HG03521 (cell line): ENCODE data around the gene CDK12.

Experiments
- ATAC-seq: cut with Tn5 transposase; IDR thresholded peaks from one replicate; pipeline ENCODE4 v1.9.1; 2021; ENCODE audit warnings: mild to moderate bottlenecking, moderate library complexity; ENCODE audit not compliant: unreplicated experiment

CDK12 gene

DNA sequence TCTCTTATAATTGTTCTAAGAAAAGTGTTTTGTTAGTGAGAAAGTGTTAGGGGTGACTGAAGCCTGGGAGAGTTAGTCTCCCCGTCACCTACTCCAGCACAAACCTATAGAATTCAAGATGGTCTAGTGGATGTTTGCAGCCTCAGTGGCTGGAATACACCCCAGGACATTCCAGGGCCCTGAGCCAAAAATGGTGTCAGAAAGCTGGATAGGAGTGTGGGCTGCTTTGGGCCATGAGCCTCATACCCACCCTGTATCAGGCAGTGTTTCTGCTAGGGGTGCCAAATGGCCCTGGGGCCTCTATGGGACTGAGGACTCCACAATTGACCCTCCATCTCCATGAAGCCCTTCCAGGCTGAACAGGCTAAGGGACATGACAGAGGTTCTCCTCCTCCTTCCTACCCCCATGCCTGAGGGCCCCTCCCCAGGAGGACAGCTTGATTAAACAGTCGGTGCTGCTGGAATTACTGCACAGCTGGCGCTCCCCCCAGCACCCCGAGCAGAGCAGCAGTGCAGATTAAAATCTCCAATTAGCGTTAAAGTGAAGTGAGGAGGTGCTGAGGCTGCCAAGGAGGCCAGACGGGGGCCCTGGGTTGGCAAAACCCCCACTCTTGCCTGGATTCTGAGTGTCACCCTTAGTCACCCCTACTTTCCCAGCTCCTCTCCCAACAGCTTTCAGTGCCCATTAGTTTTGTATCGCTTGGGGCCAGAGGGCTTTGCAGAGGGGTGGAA lies 87.4 kb downstream of the CDK12 start:
- ATAC-seq, result no peak

DNA sequence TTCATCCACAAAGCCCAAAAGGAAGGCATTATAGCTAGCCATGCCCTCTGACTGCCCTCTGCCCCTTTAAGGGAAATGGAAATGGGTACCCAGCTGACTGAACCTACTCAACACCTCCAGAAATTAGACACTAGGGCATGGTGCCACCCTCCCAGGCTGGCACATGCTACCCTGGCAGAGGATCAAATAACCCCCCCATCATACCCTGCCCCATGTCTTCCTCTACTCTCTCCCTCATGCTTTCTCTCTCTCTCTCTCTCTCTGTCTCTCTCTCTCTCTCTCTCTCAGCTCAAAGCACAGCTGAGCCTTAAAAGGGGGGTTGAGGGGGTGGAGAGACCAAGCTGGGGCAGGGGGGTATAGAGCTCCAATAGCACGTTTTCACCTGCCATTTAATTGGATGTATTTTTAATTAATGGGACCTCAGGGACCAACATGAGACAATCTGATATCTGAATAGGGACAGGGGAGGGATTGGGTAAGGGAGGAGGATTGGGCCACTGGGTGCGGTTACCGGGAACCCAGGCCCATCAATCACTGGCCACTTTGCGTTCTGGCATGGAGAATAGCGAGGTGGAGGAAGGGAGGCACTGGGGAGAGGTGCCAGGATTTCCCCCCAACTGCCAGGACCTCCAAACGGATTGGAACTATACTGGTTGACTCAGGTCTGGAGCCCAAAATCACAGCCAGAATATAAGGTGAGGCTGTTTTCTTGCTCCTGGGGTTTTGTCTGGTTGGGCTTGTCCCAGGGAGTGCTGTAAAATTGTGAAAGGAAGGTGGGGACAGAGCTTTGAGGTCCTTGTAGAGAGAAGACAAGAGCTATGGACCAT lies 88.7 kb downstream of the CDK12 start:
- ATAC-seq, result no peak

DNA sequence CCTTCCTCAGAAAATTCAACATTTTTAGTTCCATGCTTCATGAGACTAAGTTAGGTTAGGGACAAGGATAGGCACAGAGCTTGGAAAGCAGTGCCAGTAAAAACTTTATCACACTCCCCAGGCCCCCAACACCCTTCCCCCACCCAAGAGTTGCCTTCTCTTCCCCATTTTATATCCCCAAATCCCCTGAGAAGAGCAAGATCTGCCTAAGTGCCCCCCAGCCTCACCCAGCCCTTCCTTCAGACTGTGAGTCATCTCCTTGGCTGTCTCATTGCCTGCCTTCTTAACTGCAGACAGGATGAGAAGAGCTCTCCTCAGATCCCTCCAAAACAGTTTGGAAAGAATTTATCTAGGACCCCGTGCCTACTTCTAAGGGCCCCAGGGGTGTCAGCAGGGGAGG lies 90.6 kb downstream of the CDK12 start:
- no peak for ATAC-seq

DNA sequence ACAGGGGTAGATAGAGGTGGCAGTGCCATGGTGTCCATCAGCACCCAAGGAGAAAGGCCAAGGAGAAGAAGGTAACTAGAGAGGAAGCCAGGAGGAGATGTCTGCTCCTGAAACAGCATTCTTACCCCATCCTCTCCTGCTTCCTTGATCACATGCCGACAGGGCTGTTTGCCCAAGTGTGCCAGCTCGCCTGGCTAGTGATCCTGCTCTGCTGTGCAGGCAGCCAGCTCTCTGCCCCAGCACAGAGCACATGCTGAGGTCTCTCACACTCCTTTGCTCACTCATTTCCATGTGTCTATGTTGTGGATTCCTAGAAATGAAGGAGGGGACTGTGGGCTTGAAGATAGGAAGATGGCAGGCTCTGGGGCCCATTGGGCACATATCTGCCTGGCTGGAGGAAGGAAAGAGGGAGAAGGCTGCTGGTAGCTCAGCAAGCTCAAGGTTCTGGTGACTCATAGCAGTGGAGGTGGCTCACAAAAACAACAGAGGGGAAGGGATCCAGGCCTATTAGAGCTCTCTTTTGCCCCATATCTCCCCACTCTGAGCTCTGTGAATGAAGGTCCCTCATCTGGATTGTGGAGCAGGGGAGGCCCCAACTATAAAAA lies 92.2 kb downstream of the CDK12 start:
- ATAC-seq, result no peak

DNA sequence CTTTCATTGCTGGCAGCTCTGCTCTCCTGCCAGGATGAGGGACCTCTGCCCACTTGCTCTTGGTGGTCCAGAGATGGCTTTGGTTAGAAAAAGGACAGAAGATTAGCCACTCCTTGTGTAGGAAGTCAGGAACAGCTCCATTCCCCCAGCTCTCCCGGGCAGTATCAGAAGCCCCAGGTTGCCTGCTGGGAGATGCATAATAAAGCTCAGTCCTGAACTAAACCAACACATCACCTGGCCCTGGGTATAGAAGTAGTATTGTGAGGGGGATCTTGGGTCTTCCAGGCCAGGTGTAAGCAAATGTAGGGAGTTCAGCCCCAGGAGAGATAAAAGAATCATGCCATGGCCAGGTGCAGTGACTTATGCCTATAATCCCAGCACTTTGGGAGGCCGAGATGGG lies 94.1 kb downstream of the CDK12 start:
- ATAC-seq, result no peak

DNA sequence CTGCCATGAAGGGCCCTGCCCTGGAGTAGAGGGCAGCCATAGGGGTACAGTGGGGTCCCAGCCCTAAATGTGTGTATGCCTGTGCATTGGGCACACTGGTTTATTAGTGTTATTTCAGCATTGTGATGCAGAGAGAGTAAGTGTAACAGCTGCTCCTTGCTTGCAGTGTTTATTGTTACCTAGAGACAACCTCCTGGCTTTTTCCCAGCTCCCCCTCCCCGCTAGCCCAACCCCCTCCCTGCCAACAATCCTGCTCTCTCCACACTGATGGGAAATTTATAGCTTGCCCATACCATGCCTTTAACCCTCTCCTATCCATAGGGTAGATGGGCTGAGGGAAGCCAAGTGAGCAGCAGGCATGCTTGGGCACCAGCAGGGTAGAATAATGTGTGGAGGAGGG lies 95.1 kb downstream of the CDK12 start:
- no peak for ATAC-seq

DNA sequence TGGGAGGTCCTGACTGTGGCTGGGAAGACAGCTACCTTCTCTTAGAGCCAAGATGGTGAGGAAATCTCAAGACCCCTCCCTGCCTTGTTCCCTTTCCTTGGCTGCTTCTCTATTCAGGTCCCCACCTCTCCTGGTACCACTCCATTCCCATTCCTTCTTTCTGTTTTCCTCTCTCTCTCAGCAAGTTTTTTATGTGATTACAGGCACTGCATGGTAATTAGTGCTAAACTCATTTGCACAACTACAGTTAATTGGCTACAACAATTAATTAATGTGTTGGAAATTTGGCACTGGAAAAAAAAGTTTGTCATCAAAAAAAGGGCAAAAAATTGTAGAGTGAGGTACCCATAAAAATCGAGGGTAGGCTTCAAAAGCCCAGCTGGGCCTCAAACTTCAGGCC lies 101.1 kb downstream of the CDK12 start:
- no peak for ATAC-seq

DNA sequence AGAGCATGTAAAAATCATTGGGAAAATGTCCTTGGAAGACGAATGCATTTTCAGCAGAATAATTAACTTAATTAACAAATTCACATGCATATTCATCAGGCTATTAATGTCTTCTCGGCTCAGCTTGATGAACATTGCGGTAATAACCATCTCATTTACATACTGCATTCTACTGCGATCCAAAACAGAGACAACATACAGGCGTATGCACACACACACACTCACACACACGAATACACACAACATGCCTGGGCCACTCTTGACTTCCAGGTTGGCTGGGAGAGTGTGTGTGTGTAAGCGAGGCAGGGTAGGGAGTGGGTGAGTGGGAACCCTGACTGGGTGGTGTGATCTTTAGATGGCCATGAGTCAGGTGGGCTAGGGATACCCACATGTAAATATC lies 101.7 kb downstream of the CDK12 start:
- no peak for ATAC-seq

DNA sequence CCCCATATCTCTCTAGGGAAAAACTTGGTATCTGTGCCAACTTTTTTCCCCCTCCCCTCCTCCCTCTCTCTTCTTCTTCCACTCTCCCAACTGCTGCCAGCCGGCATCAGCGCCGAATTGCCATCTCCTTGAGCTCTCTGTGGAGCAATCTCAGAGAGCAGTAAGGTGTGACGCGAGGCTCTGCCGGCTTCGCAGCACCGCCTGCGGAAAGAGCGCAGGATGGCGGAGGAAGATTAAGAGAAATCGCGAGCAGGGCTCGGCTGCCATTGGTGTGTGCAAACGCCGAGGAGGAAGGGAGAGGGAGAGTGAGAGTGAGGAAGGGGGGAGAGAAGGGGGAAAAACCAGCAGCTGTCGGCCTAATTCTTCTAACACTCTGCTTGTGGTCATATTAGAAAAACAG lies 102.2 kb downstream of the CDK12 start:
- ATAC-seq, result no peak

DNA sequence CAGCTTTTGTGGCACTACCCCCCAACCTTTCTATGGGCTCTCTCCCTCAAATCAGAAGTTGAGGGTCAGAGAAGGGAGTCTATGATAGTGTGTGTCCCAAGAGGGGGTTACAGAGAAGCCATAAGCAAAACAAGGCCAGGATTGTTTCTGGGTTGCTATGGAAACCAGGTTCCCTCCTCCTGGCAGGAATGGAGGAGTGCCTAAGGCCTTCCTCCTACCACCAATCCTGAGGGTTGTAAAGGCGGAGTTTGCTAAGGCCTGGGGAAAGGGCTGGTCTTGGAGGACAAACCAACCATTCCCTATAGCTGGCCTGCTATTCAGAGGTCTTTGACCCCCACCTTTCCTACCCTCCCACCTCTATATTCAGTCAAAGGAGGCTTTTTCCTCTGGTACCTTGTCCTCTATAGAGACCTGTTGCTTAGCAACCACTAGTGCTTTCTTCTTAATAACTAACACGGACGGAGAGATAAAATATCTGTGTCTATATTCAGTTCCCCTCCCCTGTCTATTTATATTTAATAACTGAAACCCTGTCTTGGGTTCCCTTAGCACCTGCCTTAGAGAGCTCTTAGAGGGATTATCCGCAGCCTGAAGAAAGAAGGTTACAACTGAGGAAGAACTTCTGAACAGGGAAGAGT lies 103.0 kb downstream of the CDK12 start:
- ATAC-seq, result no peak

DNA sequence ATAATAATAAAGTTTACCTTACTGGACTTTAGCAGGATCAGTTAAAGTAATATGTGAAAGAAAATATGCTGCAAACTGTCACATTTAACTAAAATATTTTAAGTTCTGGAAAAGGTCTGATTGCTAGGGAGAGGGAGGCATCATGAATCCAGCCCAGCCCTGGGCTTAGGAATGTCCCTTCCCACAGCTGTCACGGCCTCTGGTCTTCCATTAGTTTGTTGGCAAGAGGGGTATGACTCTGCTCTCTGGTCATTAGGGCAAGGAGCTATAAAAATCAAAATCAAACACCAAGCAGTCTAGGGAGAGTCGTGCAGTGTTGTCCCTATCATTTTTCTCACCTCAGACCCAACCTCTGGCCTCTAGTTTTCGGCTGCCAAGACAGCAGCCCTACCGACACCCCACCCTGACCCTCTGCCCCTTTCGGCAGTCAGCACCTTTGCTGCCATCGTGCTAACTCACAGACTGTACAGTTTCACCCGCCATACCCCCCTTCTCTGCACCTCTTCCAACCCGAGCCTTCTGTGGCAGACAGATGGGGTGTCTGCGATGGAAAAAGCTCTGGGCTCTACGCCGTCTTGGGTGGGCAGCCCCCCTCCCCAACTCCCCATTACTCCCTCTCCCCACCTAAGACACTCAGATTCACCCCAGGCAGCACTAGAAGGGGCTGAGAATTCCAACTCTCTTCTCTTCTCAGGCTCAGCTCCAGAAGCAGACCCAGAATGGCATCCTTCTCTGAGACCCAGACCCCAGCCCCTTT lies 105.0 kb downstream of the CDK12 start:
- ATAC-seq, result no peak

DNA sequence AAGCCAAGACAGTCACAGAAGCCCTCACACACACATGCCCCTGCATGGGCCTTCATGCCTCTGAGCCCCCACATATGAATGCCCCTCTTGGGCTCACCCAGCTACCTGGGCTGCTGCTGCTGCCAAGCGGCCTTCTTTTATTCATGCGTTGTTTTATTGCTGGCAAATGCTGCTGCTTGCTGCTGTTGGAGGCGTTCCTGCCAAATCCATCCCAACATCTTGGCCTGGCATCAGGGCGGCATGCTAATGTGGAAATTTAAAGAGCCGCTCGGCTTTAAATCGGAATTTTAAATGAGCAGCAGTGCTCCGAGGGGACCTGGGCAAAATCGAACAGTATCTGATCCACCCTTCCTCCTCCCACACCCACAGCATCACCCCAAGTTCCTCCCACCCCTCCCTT lies 107.4 kb downstream of the CDK12 start:
- ATAC-seq, result no peak

DNA sequence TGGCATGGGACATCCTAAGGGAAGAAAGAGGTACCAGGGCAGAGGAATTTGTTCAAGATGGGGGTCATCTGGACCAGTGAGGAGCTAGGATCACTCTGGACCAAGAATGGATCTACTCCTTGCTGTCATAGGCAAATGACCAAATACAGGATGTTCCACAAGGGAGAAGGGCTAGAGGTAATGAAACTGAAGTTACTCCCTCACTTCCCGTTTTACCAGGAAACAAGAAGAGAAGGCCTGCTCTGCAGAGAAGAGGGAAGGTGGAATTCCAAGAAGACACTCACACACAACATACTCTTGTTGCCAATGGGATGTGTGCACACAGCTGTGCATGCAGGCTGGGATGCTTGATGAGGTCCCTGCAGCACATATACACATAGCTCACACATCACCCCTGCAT lies 107.8 kb downstream of the CDK12 start:
- ATAC-seq, result no peak

DNA sequence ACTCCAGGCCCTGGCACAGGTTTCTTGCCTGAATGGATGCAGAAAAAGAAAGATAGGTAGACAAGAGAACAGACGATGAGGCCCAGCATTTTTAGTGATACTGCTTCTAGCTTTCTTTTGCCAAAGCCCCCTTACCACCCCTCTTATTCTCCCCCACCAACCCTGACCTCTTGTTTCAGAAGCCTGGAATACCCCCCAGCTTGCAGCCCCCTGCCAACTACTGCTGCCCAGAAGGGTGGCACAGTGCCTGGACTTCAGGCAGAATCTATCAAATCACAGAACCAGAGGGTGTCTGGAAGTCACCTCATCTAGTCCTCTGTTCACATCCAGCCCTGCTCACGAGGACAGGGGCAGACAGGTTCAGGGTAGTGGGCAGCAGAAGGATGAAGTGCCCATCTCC lies 110.8 kb downstream of the CDK12 start:
- no peak for ATAC-seq

DNA sequence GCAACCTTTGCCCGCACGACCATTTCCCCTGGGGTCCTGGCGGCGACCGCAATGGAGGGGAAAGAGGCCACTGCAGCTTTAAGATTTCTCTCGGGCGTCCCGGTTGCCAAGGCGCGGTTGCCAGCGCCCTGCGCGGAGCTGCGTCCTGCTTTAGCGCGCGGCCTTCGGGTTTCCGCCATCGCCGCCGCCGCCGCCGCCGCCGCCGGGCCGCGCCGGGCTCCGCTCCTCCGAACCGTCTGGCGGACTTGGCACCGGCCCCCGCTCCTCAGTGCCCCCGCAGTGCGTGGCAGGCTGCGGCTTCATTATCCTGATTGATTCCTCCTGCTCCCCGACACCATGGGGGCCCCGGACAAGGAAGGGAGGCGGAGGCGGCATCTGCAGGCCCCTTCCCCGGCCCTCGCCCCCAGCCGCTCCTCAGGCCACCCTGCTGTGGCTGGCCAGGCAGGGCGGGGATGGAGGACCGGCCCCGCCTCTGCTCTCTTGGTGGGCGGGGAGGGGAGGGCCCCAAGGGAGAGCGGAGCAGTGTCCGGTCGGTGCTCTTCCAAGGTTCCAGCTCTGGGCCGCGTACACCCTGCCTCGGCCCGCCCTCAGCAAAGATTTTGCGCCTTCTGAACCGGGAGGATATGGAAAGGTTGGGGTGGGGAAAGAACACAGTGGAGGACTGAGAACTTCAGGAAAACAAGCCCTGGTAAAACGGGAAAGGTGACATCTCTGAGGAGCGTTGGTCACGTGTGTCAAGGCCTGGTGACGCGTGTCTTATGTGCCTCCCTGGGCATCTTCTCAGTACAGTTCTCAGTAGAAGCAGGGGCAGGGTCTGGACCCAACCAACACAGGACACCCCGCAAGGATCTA lies 112.4 kb downstream of the CDK12 start:
- no peak for ATAC-seq

DNA sequence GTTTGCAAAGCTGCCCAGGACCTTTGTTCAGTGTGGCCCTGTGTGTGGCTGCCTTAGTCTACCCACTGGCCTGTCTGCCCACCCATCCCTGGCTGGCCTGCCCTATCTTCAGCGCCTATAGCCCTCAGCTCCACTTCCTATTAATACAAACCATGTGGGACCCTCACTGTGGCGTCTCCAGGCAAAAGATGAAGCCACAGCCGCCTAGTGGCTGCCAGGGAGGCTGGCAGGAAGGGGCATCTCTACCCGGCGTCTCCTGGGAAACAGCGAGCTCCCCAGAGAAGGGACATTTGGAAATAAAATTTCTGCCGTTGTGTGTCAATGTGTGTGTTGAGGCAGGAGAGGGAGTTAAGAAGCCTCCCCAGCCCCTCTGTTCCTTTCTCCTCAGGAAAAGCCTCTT lies 114.9 kb downstream of the CDK12 start:
- ATAC-seq, result no peak

DNA sequence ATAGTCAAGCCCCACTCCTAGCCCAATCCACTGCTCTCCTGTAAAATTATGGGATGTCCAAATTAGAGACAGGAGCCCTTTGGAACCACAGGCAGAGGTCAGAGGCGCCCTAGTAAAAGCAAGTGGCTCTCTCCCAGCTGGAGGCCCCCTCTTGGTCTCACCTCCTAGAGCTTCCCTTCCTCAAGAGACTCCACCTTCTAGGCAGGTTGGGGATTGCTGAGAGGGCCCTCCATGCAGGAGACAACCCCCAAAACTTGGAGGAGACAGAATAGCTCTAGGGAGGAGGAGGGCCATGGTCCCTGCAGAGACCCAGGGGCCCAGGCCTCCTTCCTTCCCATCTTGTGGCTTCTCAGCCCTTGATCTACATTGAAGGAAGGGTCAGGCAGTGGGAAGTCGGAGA lies 117.0 kb downstream of the CDK12 start:
- ATAC-seq, result no peak

DNA sequence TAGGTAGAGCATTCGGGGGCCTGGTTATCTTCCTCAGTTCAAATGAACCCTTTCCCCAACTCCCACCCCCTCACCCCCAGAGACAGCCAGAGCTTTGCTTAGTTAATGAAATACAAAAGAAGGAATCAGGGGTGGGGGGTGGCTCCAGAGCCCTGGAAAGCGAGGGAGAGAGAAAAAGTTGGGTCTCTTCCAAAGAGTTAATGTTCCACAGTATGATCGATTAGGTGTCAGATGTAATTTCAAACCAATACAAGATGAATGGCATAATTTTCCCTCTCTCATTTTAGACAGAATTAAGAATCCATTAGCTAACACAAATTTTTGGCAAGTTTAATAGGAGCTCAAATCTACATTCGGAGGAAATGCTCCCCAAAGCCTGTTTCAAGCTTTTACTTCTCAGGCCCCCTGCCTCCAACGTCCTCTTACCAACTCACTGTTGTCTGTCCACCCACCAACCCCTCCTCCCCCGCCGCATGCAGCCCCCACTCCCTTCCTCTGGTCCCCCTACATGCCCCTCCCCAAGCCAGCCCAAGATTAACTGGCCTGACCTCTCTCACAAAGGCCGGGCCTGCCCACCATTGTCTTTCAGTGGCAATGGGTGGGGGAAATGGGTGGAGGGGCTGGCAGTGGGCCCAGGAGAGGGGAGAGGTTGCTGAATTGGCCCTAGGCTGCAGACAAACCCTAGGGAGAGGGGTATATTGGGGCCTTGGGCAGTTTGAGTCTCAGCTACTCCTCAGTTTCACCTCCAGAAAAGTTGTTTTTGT lies 118.2 kb downstream of the CDK12 start:
- no peak for ATAC-seq

DNA sequence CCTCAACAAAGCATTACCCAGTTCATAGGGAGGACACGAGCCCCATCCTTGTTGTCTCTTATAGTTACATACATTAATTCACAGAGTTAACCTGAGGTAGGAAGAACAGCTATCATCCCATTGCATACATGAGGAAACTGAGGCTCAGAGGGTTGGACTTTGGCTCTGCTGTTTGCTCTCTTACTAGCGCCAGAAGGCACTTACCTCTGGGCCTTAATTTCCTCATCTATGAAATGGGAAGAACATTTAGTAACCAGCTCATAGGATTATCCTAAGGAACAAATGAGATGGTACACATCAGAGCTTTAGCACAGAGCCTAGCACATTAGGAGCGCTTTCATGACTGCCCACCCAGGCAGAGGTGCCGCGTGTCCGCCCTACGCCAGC lies 118.8 kb downstream of the CDK12 start:
- no peak for ATAC-seq
